ENCODE data around the gene STIM1.

Gene STIM1

GRCh38 chr11:3815845-3816244 is 39.6 kb upstream of the STIM1 start:
- no peak overlapping the region for H3K27ac ChIP-seq
- TF ChIP-seq, protein P1, sequence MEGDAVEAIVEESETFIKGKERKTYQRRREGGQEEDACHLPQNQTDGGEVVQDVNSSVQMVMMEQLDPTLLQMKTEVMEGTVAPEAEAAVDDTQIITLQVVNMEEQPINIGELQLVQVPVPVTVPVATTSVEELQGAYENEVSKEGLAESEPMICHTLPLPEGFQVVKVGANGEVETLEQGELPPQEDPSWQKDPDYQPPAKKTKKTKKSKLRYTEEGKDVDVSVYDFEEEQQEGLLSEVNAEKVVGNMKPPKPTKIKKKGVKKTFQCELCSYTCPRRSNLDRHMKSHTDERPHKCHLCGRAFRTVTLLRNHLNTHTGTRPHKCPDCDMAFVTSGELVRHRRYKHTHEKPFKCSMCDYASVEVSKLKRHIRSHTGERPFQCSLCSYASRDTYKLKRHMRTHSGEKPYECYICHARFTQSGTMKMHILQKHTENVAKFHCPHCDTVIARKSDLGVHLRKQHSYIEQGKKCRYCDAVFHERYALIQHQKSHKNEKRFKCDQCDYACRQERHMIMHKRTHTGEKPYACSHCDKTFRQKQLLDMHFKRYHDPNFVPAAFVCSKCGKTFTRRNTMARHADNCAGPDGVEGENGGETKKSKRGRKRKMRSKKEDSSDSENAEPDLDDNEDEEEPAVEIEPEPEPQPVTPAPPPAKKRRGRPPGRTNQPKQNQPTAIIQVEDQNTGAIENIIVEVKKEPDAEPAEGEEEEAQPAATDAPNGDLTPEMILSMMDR (conservative IDR thresholded peaks at IDR 0.05): no peak

DNA sequence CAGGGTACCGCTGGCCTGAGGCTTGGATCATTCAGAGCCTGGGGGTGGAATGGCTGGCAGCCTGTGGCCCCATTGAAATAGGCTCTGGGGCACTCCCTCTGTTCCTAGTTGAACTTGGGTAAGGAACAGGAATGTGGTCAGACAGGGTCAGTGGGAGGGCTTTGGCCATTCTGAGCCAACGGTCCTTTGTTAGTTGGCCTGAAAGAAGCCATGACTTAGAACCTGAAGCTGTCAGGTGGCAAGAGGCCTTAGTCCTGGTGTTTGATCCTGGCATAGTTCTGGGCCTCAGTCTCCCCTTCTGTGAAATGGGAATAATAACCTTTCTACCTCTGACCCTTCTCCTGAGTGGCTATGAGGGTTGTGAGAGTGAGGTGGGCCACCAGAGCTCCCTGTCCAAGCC is 38.8 kb upstream of the STIM1 start:
- H3K27ac ChIP-seq: no peak overlapping the region
- TF ChIP-seq, protein P1 (conservative IDR thresholded peaks at IDR 0.05): no peak

- H3K27ac ChIP-seq: no peak overlapping the region
- TF ChIP-seq, protein P1 (conservative IDR thresholded peaks at IDR 0.05): no peak
Measured at GRCh38 chr11:3817181-3817800, 38.2 kb upstream of the STIM1 start.

DNA sequence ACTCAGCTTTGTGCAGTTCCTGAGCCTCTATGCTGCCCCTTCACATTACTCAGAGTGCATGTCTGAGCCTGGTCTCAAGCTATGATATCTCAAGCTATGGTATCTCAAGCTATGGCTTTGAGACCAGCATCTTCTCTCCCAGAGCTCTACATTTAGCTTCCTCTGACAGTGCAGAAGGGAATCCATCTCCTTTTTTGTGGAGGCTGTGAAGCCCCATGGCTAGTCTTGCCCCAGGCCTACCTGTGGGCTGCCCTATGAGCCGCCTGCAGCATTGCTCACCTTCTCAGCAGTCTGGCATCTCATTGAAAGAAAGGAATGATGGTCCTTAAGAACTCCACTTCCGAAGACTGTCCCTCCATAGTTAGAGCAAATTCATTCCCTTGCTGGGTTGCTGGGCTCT is 34.5 kb upstream of the STIM1 start:
- H3K27ac ChIP-seq: no peak overlapping the region
- TF ChIP-seq, protein P1 (conservative IDR thresholded peaks at IDR 0.05): no peak

GRCh38 chr11:3822312-3822711 is 33.2 kb upstream of the STIM1 start:
- H3K27ac ChIP-seq: no peak overlapping the region
- TF ChIP-seq, protein P1 (conservative IDR thresholded peaks at IDR 0.05): no peak

DNA sequence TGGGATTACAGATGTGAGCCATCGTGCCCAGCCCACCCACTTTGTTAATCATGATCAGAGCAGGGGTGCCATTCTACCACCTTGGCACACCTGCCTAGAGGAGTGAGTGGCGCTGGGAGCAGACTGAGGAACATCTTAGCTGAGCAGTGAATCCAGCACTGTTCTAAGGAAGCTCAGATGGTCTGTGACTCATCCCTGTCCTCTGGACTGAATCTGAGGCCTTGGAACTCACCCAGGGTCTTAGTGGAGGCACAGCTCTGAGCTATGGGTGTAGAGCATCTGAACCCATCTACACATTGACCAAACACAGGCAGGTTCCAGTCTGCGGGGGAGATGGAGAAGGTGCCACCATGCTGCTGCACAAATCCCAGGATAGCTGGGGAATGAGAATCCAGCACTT is 32.2 kb upstream of the STIM1 start:
- no peak overlapping the region for H3K27ac ChIP-seq
- TF ChIP-seq, protein P1 (conservative IDR thresholded peaks at IDR 0.05): no peak

GRCh38 chr11:3823762-3824506 is 31.5 kb upstream of the STIM1 start:
- H3K27ac ChIP-seq: no peak overlapping the region

More at GRCh38 chr11:3823762-3824506, 31.5 kb upstream of the STIM1 start:
- TF ChIP-seq, protein P1 (conservative IDR thresholded peaks at IDR 0.05): no peak
